GM10266 (cell line): ENCODE measurements around the gene GRIN1.
"Not testable (repeated sequence)": the region's sequence is repeated elsewhere in the genome, so short reads cannot be mapped to it uniquely, and the experiment has no call there.

Experiments
- DNase-seq: peaks from one replicate; pipeline ENCODE4 v3.0.0; 2012; ENCODE audit errors: extremely low spot score
- CTCF ChIP-seq: IDR thresholded peaks from 2 replicates; pipeline ENCODE4 v1.5.1; 2012; ENCODE audit warnings: mild to moderate bottlenecking, low read depth; ENCODE audit not compliant: control insufficient read depth, insufficient read depth; ENCODE audit errors: missing control alignments

GRIN1 gene

GRCh38 chr9:137114220-137114612, 24.7 kb upstream of the GRIN1 start:
- peak; percentile 74 for DNase-seq
- no peak for TF ChIP-seq CTCF

- peak; percentile 97 for DNase-seq
These were observed 24.2 kb upstream of the GRIN1 start, which contains the start of gene DPP7 for GRCh38 chr9:137114613-137115393. DPP7 (minus strand) TSS chr9:137114733; CDS start chr9:137114713, 20 bp downstream.

GRCh38 chr9:137115394-137116026, 23.4 kb upstream of the GRIN1 start:
- DNase-seq: no peak
- no peak for TF ChIP-seq CTCF

More at GRCh38 chr9:137114613-137115393, 24.2 kb upstream of the GRIN1 start, which contains the start of gene DPP7:
- no peak for TF ChIP-seq CTCF

DNA sequence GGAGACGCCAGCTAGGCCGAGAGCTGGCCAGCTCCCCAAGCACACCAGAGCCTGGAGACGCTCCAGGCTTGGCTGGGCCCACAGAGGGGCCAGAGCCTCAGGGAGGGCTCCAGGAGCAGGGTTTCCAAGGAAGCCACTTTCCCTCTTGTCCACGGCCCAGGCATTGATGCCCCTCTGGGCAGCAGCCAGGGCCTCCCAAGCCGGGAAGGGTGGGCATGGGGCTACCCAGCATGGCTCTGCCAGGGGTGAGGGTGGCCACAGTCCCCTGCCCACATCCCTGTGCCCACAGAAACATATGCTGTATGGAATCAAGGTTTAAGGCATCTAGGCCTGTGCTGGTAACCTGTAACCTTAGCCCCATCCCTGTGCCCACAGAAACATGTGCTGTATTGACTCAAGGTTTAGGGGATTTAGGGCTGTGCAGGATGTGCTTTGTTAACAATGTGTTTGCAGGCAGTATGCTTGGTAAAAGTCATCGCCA, 22.9 kb upstream of the GRIN1 start:
- DNase-seq: no peak
- TF ChIP-seq CTCF: no peak

DNA sequence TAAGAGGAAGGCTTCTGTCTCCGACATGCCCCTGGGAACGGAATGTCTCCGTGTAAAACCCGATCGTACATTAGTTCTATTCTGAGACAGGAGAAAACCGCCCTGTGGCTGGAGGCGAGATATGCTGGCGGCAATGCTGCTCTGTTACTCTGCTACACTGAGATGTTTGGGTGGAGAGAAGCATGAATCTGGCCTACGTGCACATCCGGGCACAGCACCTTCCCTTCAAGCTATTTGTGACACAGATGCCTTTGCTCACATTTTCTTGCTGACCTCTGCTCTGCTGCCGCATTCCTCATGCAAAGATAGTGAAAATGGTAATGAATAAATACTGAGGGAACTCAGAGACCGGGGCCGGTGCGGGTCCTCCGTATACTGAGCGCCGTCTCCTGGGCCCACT, 22.2 kb upstream of the GRIN1 start:
- DNase-seq: no peak
- TF ChIP-seq CTCF: no peak

DNA sequence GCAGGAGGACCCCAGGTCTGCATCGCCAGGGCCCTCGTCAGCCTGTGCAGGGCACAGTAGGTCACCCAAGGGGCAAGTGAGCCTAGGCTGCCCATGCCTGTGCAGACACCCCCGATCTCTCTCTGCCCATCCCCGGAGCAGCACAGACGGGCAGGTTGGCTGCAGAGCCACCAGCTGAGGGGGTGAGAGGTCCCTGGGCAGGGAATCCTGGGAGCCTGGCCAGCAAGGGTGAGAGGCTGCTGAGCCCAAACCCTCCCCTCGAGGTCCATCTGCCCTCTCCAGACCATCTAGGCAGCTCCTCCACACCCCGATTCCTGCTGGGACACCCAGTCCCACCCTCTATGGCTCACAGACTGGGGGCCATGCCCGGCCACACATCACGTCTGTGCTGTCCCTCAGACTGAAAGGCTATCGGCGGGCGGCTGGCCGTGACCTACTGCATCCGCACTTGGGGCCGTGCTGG, 21.7 kb upstream of the GRIN1 start:
- TF ChIP-seq CTCF: no peak
- no peak for DNase-seq

DNA sequence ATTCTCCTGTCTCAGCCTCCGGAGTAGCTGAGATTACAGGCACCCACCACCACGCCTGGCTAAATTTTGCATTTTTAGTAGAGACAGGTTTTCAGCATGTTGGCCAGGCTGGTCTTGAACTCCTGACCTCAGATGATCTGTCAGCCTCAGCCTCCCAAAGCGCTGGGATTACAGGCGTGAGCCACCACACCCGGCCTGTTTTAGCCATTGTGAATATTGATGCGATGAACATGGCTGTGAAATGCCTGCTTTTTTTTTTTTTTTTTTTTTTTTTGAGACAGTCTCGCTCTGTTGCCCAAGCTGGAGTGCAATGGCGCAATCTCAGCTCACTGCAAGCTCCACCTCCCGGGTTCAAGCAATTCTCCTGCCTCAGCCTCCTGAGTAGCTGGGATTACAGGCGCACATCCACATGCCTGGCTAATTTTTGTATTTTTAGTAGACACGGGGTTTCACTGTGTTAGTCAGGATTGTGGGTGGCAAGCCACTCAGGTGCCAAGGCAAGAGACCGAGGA, 20.8 kb upstream of the GRIN1 start:
- not testable (repeated sequence) for DNase-seq

DNA sequence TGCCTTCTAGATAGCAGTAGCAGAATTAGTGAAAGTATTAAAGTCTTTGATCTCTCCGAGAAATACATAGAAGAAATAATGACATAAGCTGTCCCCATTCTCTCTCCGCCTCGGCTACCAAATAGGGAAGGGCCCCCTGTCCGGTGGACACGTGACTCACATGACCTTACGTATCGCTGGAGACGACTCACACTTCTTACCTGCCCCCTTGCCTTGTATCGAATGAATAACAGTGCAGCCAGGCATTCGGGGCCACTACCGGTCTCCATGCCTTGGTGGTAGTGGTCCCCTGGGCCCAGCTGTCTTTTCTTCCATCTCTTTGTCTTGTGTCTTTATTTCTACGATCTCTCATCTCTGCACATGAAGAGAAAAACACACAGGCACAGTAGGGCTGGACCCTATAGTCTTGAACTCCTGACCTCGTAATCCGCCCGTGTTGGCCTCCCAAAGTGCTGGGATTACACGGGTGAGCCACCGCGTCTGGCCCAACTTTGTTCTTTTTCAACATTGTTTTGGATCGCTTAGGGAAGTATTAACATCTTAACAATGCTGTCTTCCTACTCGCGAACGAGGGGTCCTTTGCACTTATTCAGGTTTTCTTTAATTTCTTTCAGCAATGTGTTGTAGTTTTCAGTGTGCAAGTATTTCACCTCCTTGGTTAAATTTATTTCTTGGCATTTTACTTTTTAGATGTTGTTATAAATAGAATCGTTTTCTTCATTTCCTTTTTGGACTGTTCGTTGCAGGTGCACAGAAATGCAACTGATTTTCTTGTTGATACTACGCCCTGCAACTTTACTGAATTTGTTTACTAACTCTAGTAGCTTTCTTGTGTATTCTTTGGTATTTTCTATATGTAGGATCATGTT, 16.8 kb upstream of the GRIN1 start:
- DNase-seq: not testable (repeated sequence)

GRCh38 chr9:137122796-137123467, 16.0 kb upstream of the GRIN1 start:
- DNase-seq: not testable (repeated sequence)
